Progenitor cell of endocrine pancreas (in vitro differentiated cells): Measurements from ENCODE around the gene KHDRBS1. TPM values are rescaled to one million over a fixed set of nuclear protein-coding genes. Genes with fewer than 3 reads are reported as not detected.

Experiments
- DNase-seq: peaks from one replicate; pipeline ENCODE4 v3.0.0; 2021; ENCODE audit warnings: low spot score; ENCODE audit not compliant: unreplicated experiment
- H3K27ac Mint-ChIP-seq: 2 replicates; pipeline ENCODE4 v1.8.0; 2021; ENCODE audit warnings: mild to moderate bottlenecking, moderate library complexity, mixed read lengths
- H3K27me3 Mint-ChIP-seq: 2 replicates; pipeline ENCODE4 v1.8.0; 2021; ENCODE audit warnings: mixed read lengths
- H3K36me3 Mint-ChIP-seq: 2 replicates; pipeline ENCODE4 v1.8.0; 2022; ENCODE audit warnings: mixed read lengths; ENCODE audit not compliant: insufficient read depth
- H3K4me1 Mint-ChIP-seq: 2 replicates; pipeline ENCODE4 v1.8.0; 2021; ENCODE audit warnings: low read depth, mixed read lengths
- H3K4me3 Mint-ChIP-seq: 2 replicates; pipeline ENCODE4 v1.8.0; 2021; ENCODE audit warnings: low read depth, mild to moderate bottlenecking, moderate library complexity, mixed read lengths
- H3K9me3 Mint-ChIP-seq: 2 replicates; pipeline ENCODE4 v1.8.0; 2021; ENCODE audit warnings: low read depth, mixed read lengths
- total RNA-seq: library from RNA; stranded (reverse); gene quantifications from 2 replicates; pipeline ENCODE4 v1.2.1, GENCODE V29; 2021
- TF ChIP-seq, protein P1 (sequence below): fragments of 200-600 bp; sonication (generic); IDR thresholded peaks from one replicate; pipeline ENCODE4 v1.5.0; 2021; ENCODE audit warnings: antibody characterized with exemption, mild to moderate bottlenecking; ENCODE audit not compliant: unreplicated experiment

The KHDRBS1 gene
- total RNA-seq, 1 donor from 2014 or later: 235 TPM

DNA sequence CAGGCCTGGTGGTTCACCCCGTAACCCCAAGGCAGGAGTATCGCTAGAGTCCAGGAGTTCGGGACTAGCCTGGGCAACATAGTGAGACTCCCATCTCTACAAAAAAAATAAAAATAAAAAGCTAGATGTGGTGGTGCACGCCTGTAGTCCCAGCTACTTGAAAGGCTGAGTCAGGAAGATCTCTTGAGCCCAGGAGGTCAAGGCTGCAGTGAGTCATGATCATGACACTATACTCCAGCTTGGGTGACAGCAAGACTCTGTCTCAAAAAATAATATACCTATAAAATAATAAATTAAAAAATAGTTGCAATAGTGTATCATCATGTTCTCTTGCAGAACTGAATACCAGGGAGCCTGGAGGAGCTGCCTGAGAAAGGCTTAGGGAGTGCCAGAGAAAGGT lies 39.2 kb downstream of the KHDRBS1 start:
- TF ChIP-seq, protein P1, sequence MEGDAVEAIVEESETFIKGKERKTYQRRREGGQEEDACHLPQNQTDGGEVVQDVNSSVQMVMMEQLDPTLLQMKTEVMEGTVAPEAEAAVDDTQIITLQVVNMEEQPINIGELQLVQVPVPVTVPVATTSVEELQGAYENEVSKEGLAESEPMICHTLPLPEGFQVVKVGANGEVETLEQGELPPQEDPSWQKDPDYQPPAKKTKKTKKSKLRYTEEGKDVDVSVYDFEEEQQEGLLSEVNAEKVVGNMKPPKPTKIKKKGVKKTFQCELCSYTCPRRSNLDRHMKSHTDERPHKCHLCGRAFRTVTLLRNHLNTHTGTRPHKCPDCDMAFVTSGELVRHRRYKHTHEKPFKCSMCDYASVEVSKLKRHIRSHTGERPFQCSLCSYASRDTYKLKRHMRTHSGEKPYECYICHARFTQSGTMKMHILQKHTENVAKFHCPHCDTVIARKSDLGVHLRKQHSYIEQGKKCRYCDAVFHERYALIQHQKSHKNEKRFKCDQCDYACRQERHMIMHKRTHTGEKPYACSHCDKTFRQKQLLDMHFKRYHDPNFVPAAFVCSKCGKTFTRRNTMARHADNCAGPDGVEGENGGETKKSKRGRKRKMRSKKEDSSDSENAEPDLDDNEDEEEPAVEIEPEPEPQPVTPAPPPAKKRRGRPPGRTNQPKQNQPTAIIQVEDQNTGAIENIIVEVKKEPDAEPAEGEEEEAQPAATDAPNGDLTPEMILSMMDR: no peak
- H3K27ac Mint-ChIP-seq: peak overlapping the region; percentile 37

DNA sequence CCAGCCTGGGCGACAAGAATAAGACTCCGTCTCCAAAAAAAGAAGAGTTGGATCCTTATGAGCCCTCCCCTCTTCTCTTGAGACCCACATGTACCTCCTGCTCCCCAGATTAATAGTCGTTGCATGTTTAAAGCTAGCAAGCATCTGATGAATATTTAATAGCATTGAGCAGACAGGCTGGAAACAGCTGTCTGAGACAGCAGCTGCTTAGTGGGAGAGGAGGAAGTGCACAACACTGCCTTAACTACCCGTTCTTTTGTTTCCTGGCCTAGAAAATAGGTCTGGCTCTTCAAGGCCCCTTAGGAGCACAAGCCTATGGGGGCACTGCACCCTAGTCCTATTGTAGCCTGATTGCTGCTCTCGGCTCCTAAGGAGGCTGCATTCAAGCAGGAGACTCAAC lies 41.7 kb downstream of the KHDRBS1 start:
- no peaks in the 10 kb centered on the region for H3K4me1 Mint-ChIP-seq
- DNase-seq: no peak

More for the DNA sequence above, 39.2 kb downstream of the KHDRBS1 start:
- H3K4me3 Mint-ChIP-seq: no peak overlapping the region
- peaks cover 27% of the 10 kb centered on the region for H3K36me3 Mint-ChIP-seq
- no peaks in the 10 kb centered on the region for H3K9me3 Mint-ChIP-seq
- no peak for DNase-seq
- H3K4me1 Mint-ChIP-seq: no peaks in the 10 kb centered on the region
- H3K27me3 Mint-ChIP-seq: no peaks in the 10 kb centered on the region

DNA sequence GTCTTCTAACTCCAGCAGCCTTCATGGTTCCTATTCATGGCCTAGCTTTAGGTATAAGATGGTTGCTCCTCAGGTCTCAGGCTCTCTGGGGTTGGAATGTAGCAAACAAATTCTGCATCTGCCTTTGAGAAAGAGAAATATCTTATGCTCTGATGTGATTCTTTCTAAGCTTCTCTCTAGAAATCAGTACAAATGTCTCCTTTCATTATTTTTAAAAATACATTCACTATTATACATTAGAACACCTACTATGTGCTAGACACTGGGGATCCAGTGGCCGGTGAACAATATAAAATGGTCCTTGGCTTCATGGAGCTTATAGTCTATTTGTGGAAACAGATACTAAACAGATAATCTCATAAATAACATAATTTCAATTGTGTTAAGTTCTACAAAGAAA lies 42.9 kb downstream of the KHDRBS1 start:
- TF ChIP-seq, protein P1: no peak
- Mint-ChIP-seq H3K36me3 (peaks cover 39% of the 10 kb centered on the region), H3K4me1 (no peaks in the 10 kb centered on the region), H3K27me3 (no peaks in the 10 kb centered on the region), H3K9me3 (no peaks in the 10 kb centered on the region), H3K4me3 (no peak overlapping the region), H3K27ac (no peak overlapping the region)
- no peak for DNase-seq

More for the DNA sequence above, 41.7 kb downstream of the KHDRBS1 start:
- H3K36me3 Mint-ChIP-seq: peaks cover 32% of the 10 kb centered on the region
- TF ChIP-seq, protein P1: no peak
- H3K4me3 Mint-ChIP-seq: no peak overlapping the region
- H3K27me3 Mint-ChIP-seq: no peaks in the 10 kb centered on the region
- H3K9me3 Mint-ChIP-seq: no peaks in the 10 kb centered on the region
- H3K27ac Mint-ChIP-seq: no peak overlapping the region

DNA sequence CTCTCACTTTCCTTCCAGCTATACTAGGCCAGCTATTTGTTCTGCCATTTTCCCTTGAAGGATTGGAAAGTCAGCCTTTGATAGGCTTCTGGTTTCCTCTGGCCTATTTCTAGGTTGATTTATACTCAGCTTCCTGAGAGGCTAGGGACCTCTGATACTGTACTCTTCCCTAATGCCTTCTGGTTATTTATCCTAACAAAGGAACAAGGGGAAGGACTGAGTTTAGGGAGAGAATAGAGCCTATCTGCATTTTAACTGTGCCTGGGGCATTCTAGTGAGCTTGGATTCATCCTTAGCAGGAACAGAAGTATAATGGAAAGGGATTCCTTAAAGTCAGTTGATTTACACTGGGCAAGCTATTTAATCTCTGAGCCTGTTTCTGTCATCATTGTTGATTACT lies 47.2 kb downstream of the KHDRBS1 start:
- peaks cover 32% of the 10 kb centered on the region for H3K36me3 Mint-ChIP-seq
- H3K27me3 Mint-ChIP-seq: no peaks in the 10 kb centered on the region
- peaks cover 14% of the 10 kb centered on the region for H3K4me1 Mint-ChIP-seq
- H3K4me3 Mint-ChIP-seq: no peak overlapping the region
- H3K27ac Mint-ChIP-seq: peak overlapping the region; percentile 67
- TF ChIP-seq, protein P1: no peak
- H3K9me3 Mint-ChIP-seq: no peaks in the 10 kb centered on the region
- no peak for DNase-seq

DNA sequence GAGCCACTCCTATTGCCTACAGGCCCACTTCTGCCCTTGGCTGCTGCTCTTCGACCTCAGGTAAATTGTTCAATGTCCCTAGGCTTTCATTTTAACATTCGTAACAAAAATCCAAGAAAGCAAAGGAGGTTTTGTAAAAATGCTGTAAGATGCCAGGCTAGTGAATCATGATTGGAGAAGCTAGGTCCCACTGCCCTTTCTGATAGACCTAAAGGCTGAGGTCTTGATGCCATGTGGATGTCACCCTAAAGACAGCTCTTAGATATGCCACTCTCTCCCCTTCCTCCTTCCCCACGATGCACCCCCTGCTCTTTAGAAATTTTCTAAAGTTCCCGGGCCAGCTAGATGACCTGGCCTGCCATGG lies 49.2 kb downstream of the KHDRBS1 start:
- Mint-ChIP-seq H3K27me3 (no peaks in the 10 kb centered on the region), H3K4me3 (no peak overlapping the region), H3K27ac (peak overlapping the region; percentile 90), H3K36me3 (peaks cover 29% of the 10 kb centered on the region), H3K4me1 (peaks cover 14% of the 10 kb centered on the region), H3K9me3 (no peaks in the 10 kb centered on the region)
- no peak for DNase-seq
- TF ChIP-seq, protein P1: no peak
